K562 (cell line): ENCODE results near the gene MAGEB2. TPM values are rescaled to one million over a fixed set of nuclear protein-coding genes. Genes with fewer than 3 reads are reported as not detected.

Experiments
- AFF1 ChIP-seq, 2 experiments: fragments of 450-650 bp; IDR thresholded peaks; 2 replicates each; pipeline ENCODE4 v1.6.1; 2018; ENCODE audit warnings: mild to moderate bottlenecking in 2 of 2, low read depth in 1 of 2; ENCODE audit not compliant: partially characterized antibody in 2 of 2
- CBX2 ChIP-seq: fragments of 200-600 bp; sonication (generic); IDR thresholded peaks from one replicate; pipeline ENCODE4 v1.6.1; 2012; ENCODE audit warnings: mild to moderate bottlenecking, low read length, inconsistent platforms; ENCODE audit not compliant: insufficient read depth, poor library complexity, severe bottlenecking
- E2F5 ChIP-seq: sonication (generic); formaldehyde crosslinking; IDR thresholded peaks from 2 replicates; pipeline ENCODE4 v1.8.0; 2022; ENCODE audit warnings: mild to moderate bottlenecking, missing genetic modification reagents
- EHMT2 ChIP-seq: fragments of 450-650 bp; IDR thresholded peaks from 2 replicates; pipeline ENCODE4 v1.6.1; 2018; ENCODE audit warnings: antibody characterized with exemption
- GABPA ChIP-seq: fragments of 200-800 bp; sonication (Bioruptor generic); conservative IDR thresholded peaks from 2 replicates; pipeline ENCODE4 v1.6.1; 2016; ENCODE audit warnings: low read depth, missing genetic modification characterization, missing compliant biosample characterization
- HOXB6 ChIP-seq: fragments of 250-450 bp; sonication (Bioruptor Pico); IDR thresholded peaks from 2 replicates; pipeline ENCODE4 v1.5.1; 2022; ENCODE audit warnings: mild to moderate bottlenecking, borderline replicate concordance
- HSF4 ChIP-seq: fragments of 250-450 bp; sonication (Bioruptor Pico); IDR thresholded peaks from 2 replicates; pipeline ENCODE4 v2.1.2; 2022; ENCODE audit warnings: mild to moderate bottlenecking, moderate library complexity, borderline replicate concordance
- MEIS2 ChIP-seq: fragments of 450-650 bp; IDR thresholded peaks from 2 replicates; pipeline ENCODE4 v1.6.1; 2014; ENCODE audit warnings: mild to moderate bottlenecking; ENCODE audit not compliant: partially characterized antibody
- MXI1 ChIP-seq: IDR thresholded peaks from 2 replicates; pipeline ENCODE4 v1.6.1; 2011; ENCODE audit warnings: low read depth, mild to moderate bottlenecking, improper control_type of control experiment, low read length
- NR0B1 ChIP-seq: fragments of 450-650 bp; IDR thresholded peaks from one replicate; pipeline ENCODE4 v1.6.1; 2018; ENCODE audit warnings: mild to moderate bottlenecking, moderate library complexity; ENCODE audit not compliant: partially characterized antibody
- PHF20 ChIP-seq: fragments of 450-650 bp; IDR thresholded peaks from 2 replicates; pipeline ENCODE4 v1.6.1; 2018; ENCODE audit not compliant: partially characterized antibody
- PTTG1 ChIP-seq: fragments of 450-650 bp; IDR thresholded peaks from 2 replicates; pipeline ENCODE4 v1.6.1; 2016; ENCODE audit warnings: low read depth, mild to moderate bottlenecking, missing genetic modification characterization, missing compliant biosample characterization
- SIX5 ChIP-seq, 2 experiments: IDR thresholded peaks; 2 replicates each; pipeline ENCODE4 v1.6.1; 2011; ENCODE audit warnings: low read length in 2 of 2, borderline replicate concordance in 1 of 2, low read depth in 1 of 2, mild to moderate bottlenecking in 1 of 2, moderate library complexity in 1 of 2; ENCODE audit not compliant: insufficient read depth in 1 of 2
- SNRNP70 ChIP-seq: fragments of 200-400 bp; formaldehyde crosslinking; optimal IDR thresholded peaks from 2 replicates; pipeline ENCODE3; 2017; ENCODE audit warnings: low read depth, low read length
- SP2 ChIP-seq: IDR thresholded peaks from 2 replicates; pipeline ENCODE4 v1.6.1; 2011; ENCODE audit warnings: mild to moderate bottlenecking, low read depth, low read length, moderate library complexity; ENCODE audit not compliant: poor library complexity, severe bottlenecking; ENCODE audit errors: extremely low read depth
- ZNF197 ChIP-seq: fragments of 200-800 bp; sonication (Bioruptor generic); IDR thresholded peaks from 2 replicates; pipeline ENCODE4 v1.6.1; 2016; ENCODE audit warnings: low read depth, missing genetic modification characterization, missing compliant biosample characterization
- ZNF449 ChIP-seq: fragments of 250-450 bp; sonication (Bioruptor Pico); IDR thresholded peaks from 2 replicates; pipeline ENCODE4 v1.8.0; 2022; ENCODE audit warnings: moderate library complexity, mild to moderate bottlenecking, inconsistent platforms
- ZNF512 ChIP-seq: IDR thresholded peaks from 2 replicates; pipeline ENCODE4 v1.6.1; 2016; ENCODE audit warnings: missing genetic modification characterization, missing compliant biosample characterization
- ZNF830 ChIP-seq: fragments of 250-450 bp; sonication (Bioruptor Pico); IDR thresholded peaks from 2 replicates; pipeline ENCODE4 v1.5.0; 2021; ENCODE audit warnings: mild to moderate bottlenecking
- polyA plus RNA-seq, 8 experiments: library from polyadenylated mRNA; depleted of rRNA in 4 of 8; stranded (reverse) in 5 of 8; unstranded in 3 of 8; fragments of >200 nt; fragmentation: Nextera tagmentation in 2 of 8; fragmentation: Illumina TruSeq in 1 of 8; extraction: Ambion mirVana in 2 of 8; extraction: Trizol in 1 of 8; gene quantifications; 2 replicates each; pipeline versions ENCODE4 v1.2.1 to v1.2.3, GENCODE V29; 2011 to 2014; ENCODE audit warnings: inconsistent platforms in 1 of 8, missing spikeins in 1 of 8
- total RNA-seq, 7 experiments: library from RNA; depleted of rRNA in 6 of 7; stranded (reverse); fragments of >200 nt in 6 of 7; fragmentation: Illumina TruSeq in 2 of 7; extraction: Trizol in 2 of 7; gene quantifications; 2 replicates each; pipeline versions ENCODE4 v1.2.1 to v1.2.3, GENCODE V29; 2011 to 2021; ENCODE audit warnings: low replicate concordance in 1 of 7

The MAGEB2 gene
- total and polyA plus RNA-seq, 9 of the 15 experiments (the other 6 are each of a cell fraction or from before 2014, with no cell fraction given), result 21.6 to 277 (median 88.8) TPM

GRCh38 chrX:30217465-30217864, 2.1 kb downstream of the MAGEB2 start (continued):
- TF ChIP-seq SP2, result no peak
- peak; percentile 69 for TF ChIP-seq MEIS2
- no peak for TF ChIP-seq ZNF512
- no peak for TF ChIP-seq CBX2
- TF ChIP-seq ZNF197 (CRISPR knock-in tag), result no peak
- no peak for TF ChIP-seq MXI1
- no peak for TF ChIP-seq SIX5 (IDR thresholded peaks at IDR 0.05; ENCODE audit: borderline replicate concordance in 1 of 2, insufficient read depth in 1 of 2, low read depth in 1 of 2, low read length in 2 of 2)
- no peak for TF ChIP-seq PHF20
- TF ChIP-seq ZNF449 (CRISPR knock-in tag), result no peak
- no peak for TF ChIP-seq ZNF830 (CRISPR knock-in tag)
- no peak for TF ChIP-seq SNRNP70
- no peak for TF ChIP-seq NR0B1
- no peak for TF ChIP-seq AFF1 (IDR thresholded peaks at IDR 0.05; ENCODE audit: low read depth in 1 of 2, partially characterized antibody in 2 of 2)
- TF ChIP-seq EHMT2, result no peak
- TF ChIP-seq PTTG1, result no peak
- TF ChIP-seq E2F5 (CRISPR knock-in tag), result no peak
- TF ChIP-seq GABPA (tag), result peak; percentile 50; the same call in 1 of the 2 replicates
- TF ChIP-seq HSF4 (CRISPR knock-in tag), result no peak
- no peak for TF ChIP-seq HOXB6 (CRISPR knock-in tag)
